Transverse colon (tissue), 4 donors: Measurements from ENCODE around the gene KRTAP10-5.

Experiments used
- CTCF ChIP-seq, 5 experiments: fragments of 200-600 bp in 3 of 5; fragments of 450-650 bp in 2 of 5; sonication (generic) in 3 of 5; IDR thresholded peaks; 1 replicate in 2 of 5; 2 replicates in 3 of 5; pipeline ENCODE4 v1.5.1; 2016 to 2017; ENCODE audit warnings: antibody characterized with exemption in 5 of 5, inconsistent platforms in 3 of 5, mild to moderate bottlenecking in 2 of 5, moderate library complexity in 1 of 5
- EP300 ChIP-seq: sonication (generic); formaldehyde crosslinking; IDR thresholded peaks from one replicate; pipeline ENCODE4 v1.6.1; 2017; ENCODE audit warnings: antibody characterized with exemption, low read depth
- POLR2AphosphoS5 ChIP-seq, 3 donors: sonication (generic); formaldehyde crosslinking; IDR thresholded peaks; one replicate each; pipeline ENCODE4 v1.6.1; 2016; ENCODE audit warnings: antibody characterized with exemption in 3 of 3

GRCh38 chr21:44549525-44550211 is 30.7 kb downstream of the KRTAP10-5 start:
- TF ChIP-seq CTCF (IDR thresholded peaks at IDR 0.05) (no peak), EP300 (no peak), POLR2AphosphoS5 (IDR thresholded peaks at IDR 0.05) (no peak)
